ENCODE results near the gene SPEF1. TPM values are rescaled to one million over a fixed set of nuclear protein-coding genes. Genes with fewer than 3 reads are reported as not detected.
"Not testable (repeated sequence)": the region's sequence is repeated elsewhere in the genome, so short reads cannot be mapped to it uniquely, and the experiment has no call there.

Gene SPEF1, protein sequence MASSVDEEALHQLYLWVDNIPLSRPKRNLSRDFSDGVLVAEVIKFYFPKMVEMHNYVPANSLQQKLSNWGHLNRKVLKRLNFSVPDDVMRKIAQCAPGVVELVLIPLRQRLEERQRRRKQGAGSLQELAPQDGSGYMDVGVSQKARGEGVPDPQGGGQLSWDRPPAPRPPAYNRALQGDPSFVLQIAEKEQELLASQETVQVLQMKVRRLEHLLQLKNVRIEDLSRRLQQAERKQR
- under 1 TPM in 6 of 10 donors, not detected in 4; 0.16 to 0.47 (median 0.23) TPM for total RNA-seq
- under 1 TPM; 0.07 to 0.29 TPM for polyA plus RNA-seq
- long read RNA-seq, donor 1, partial matches to known transcripts = 0 of 1 reads
- long read RNA-seq, donor 1, other reads (novel, unspliced or antisense) = 0 of 1 reads
- long read RNA-seq, donor 2, partial matches to known transcripts = 1 of 2 reads
- long read RNA-seq, donor 2, other reads (novel, unspliced or antisense) = 1 of 2 reads
- long read RNA-seq, donor 3 = 0 reads

DNA sequence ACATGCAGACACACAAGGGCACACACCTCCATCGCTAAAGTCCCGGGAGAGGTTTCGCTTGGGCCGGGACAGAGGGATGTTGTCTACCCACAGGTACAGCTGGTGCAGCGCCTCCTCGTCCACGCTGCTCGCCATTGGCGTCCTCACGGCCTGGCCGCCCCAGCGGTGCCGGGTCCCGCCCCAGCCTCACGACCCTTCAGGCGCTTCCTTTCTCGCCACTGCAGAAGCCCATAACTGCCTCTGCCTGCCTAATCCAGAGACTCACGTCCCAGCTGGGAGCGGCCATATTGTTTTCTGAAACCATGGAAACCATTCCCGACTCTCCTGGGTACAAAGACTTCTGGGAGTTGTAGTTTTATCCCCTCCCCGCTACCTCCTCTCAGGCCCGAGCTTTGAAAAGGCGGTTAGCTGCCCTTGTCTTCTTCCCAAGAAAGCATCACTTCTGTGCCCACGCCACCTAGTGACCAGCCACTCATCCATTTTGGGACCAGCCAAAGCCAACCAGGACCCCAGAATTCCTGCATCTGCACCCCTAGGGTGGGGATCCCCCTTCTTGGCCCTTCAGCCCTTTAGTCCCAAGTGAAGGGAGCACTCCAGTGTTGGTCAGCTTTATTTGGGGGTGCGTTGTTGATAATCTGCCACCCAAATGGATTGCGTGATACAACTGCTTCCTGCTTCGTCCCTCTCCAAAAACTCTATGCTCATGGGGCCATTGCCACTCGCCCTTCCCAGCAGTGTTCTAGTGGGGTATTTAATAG lies at the start of gene SPEF1:
SPEF1 (minus strand) TSS at position 296 of the 758 bp plus-strand sequence; CDS start at position 135, 161 bp downstream.
- Histone ChIP-seq H3K4me1 (peaks cover 33 to 61% (median 43%) of the 10 kb centered on the region in 9 donors), H3K27me3 (peaks cover 0 to 17% (median 0%) of the 10 kb centered on the region in 7 donors), H3K36me3 (peaks cover 0 to 16% (median 0%) of the 10 kb centered on the region in 9 donors), H3K9me3 (no peaks in the 10 kb centered on the region), H3K4me3 (peak within 1 kb of the TSS in 9 of 10 donors; percentile 27 to 51 (median 44)), H3K27ac (peak within 1 kb of the TSS in 8 of 10 donors; percentile 2 to 57 (median 30))
- ATAC-seq = peak; percentile 68 to 87 (median 80)
- intact Hi-C loops (cut with DNase I) = loop anchor here in 3 of 10 donors (5.0 to 10.0 kb wide), 3 partner anchors 41 to 303 kb away; partner anchors contain the start of gene AP5S1 (in 1 of the 3)
- TF ChIP-seq, protein P1, sequence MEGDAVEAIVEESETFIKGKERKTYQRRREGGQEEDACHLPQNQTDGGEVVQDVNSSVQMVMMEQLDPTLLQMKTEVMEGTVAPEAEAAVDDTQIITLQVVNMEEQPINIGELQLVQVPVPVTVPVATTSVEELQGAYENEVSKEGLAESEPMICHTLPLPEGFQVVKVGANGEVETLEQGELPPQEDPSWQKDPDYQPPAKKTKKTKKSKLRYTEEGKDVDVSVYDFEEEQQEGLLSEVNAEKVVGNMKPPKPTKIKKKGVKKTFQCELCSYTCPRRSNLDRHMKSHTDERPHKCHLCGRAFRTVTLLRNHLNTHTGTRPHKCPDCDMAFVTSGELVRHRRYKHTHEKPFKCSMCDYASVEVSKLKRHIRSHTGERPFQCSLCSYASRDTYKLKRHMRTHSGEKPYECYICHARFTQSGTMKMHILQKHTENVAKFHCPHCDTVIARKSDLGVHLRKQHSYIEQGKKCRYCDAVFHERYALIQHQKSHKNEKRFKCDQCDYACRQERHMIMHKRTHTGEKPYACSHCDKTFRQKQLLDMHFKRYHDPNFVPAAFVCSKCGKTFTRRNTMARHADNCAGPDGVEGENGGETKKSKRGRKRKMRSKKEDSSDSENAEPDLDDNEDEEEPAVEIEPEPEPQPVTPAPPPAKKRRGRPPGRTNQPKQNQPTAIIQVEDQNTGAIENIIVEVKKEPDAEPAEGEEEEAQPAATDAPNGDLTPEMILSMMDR (IDR thresholded peaks at IDR 0.05) = peak in 7 of 9 donors; percentile 27 to 54 (median 44)
- DNase-seq = peak; percentile 55 to 87
- WGBS, 2 donors = 16% methylated on average over 28 of the region's 28 CpGs

DNA sequence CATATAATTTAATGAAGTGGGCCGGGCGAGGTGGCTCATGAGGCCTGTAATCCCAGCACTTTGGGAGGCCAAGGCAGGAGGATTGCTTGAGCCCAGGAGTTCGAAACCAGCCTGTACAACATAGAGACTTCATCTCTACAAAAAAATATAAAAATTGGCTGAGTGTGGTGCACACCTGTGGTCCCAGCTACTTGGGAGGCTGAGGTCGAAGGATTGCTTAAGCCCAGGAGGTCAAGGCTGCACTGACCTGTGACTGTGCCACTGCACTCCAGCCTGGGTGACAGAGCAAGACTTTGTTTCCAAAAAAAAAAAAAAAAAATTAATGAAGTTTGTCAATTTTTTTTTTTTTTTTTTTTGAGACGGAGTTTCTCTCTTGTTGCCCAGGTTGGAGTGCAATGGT lies 48.6 kb upstream of the SPEF1 start:
- H3K9me3 ChIP-seq; ATAC-seq; H3K27ac ChIP-seq; H3K27me3 ChIP-seq; H3K4me3 ChIP-seq; DNase-seq; intact Hi-C loops (cut with DNase I): not testable (repeated sequence)
- peaks cover 0 to 43% (median 0%) of the 10 kb centered on the region in 9 donors for H3K36me3 ChIP-seq
- H3K4me1 ChIP-seq = peaks cover 0 to 17% (median 7%) of the 10 kb centered on the region in 9 donors
- 95 to 97% methylated on average over 5 of the region's 5 CpGs for WGBS, 2 donors

DNA sequence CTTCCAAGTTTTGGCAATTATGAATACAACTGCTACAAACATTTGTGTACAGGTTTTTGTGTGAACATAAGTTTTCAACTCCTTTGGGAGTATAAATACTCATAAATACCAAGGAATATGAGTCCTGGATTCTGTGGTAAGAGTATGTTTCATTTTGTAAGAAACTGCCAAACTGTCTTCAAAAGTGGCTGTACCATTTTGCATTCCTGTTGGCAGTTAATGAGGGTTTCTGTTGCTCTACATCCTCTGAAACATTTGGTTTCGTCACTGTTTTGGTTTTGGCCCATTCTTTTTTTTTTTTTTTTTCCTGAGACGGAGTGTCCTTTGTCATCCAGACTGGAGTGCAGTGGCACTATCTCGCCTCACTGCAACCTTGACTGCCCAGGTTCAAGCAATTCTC lies 47.5 kb upstream of the SPEF1 start:
- no peak for ATAC-seq
- DNase-seq = no peak

DNA sequence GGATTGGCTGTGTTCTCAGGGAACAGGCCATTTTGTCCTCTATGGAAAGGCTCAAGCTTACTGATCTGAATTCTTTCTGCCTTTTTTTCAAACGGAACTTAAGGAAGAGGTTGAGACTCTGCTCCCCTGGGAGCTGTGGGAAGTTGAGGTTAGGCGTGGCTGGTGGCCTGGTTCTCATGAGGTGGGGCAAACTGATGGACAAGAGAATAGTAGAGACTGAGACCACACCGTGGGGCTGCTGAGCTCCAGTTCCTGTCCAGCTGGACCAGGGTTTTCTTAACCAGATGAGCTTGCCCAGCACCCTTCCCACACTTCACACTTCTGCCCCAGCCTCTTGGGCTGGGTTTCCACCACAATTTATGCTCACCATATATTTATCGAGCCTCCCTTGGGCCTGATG lies 45.2 kb upstream of the SPEF1 start:
- ATAC-seq (no peak), DNase-seq (peak in 1 of 2 donors; percentile 28)
- intact Hi-C loops (cut with DNase I) = no loop called here
- H3K4me3 ChIP-seq = no peak overlapping the region
- WGBS, 2 donors = 54 to 69% methylated on average over 4 of the region's 4 CpGs
- TF ChIP-seq, protein P1 (IDR thresholded peaks at IDR 0.05) = no peak
- H3K27ac ChIP-seq = peak overlapping the region in 1 of 10 donors; percentile 31
- H3K36me3 ChIP-seq = peaks cover 0 to 73% (median 13%) of the 10 kb centered on the region in 9 donors
- peaks cover under 1 to 22% (median 9%) of the 10 kb centered on the region in 9 donors for H3K4me1 ChIP-seq
- H3K27me3 ChIP-seq = no peaks in the 10 kb centered on the region
- H3K9me3 ChIP-seq = no peaks in the 10 kb centered on the region

More for the DNA sequence above, 47.5 kb upstream of the SPEF1 start:
- intact Hi-C loops (cut with DNase I) = no loop called here
- 95 to 98% methylated on average over 3 of the region's 3 CpGs for WGBS, 2 donors
- TF ChIP-seq, protein P1 (IDR thresholded peaks at IDR 0.05) = no peak
- Histone ChIP-seq H3K4me3 (no peak overlapping the region), H3K4me1 (peaks cover 0 to 19% (median 7%) of the 10 kb centered on the region in 9 donors), H3K9me3 (no peaks in the 10 kb centered on the region), H3K27ac (no peak overlapping the region), H3K27me3 (no peaks in the 10 kb centered on the region), H3K36me3 (peaks cover 0 to 53% (median 1%) of the 10 kb centered on the region in 9 donors)

All from heart right ventricle (tissue), 16 donors.